Activated T-helper 1 cell treated with Interleukin-2 at 50 U/mL for 16 hours (primary cell): ENCODE measurements around the gene SLC47A2.
A peak's percentile ranks its signal among the peaks of the same experiment; 100 is the strongest.
"Not testable (repeated sequence)": the region's sequence is repeated elsewhere in the genome, so short reads cannot be mapped to it uniquely, and the experiment has no call there.

ENCODE experiments used
- DNase-seq: peaks from one replicate; pipeline ENCODE4 v3.0.0-alpha.2; 2020; ENCODE audit warnings: low read depth

The SLC47A2 gene

DNA sequence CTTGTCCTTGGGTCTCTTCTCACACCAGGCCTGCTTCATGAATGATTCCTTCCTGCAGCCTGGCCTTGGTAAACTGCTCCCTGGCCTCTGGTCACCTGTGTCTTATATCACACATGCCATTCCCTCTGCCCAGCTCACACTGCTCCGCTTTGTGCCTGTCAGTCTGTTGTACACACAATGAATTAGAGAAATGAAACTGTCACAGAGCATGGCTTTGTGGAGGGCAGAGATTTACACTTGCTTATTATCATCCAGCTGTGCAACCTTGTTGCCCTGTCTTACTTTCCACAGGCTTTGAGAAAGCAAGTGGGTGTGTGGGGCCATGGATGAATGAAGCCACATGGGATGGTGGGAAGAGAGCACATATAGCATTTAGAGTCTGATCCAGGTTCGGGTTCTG, 45.5 kb downstream of the SLC47A2 start:
- DNase-seq = no peak

DNA sequence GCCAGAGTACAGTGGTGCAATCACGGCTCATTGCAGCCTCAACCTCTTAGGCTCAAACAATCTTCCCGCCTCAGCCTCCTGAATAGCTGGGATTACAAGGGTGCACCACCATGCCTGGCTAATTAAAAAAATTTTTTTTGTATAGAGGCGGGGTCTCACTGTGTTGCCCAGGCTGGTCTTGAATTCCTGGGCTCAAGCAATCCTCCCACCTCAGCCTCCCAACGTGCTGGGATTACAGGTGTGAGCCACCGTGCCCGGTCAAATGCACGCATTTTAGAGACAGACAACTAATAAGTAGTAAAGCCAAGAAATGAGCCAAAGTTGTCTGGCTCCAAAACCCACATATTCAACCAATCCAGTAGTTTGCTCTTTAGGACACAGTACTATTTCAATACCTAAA, 46.7 kb downstream of the SLC47A2 start:
- not testable (repeated sequence) for DNase-seq

- DNase-seq = no peak
Observed at GRCh38 chr17:19664821-19665181, 51.6 kb downstream of the SLC47A2 start.

GRCh38 chr17:19664136-19664820, 52.1 kb downstream of the SLC47A2 start:
- no peak for DNase-seq

DNA sequence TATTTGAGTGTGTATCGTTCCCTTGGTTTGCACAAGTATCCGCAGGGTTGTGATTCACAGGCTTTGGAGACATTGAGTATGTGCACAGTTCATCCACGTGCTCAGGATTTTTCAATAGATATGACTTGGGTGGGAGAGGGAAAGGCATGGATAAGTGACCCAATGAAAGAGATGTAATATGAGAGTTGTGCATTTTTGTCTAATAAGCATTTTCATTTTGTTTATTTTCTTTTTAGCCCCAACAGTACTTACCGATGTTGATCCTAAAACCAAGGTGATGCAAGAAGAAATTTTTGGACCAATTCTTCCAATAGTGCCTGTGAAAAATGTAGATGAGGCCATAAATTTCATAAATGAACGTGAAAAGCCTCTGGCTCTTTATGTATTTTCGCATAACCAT, 53.3 kb downstream of the SLC47A2 start:
- DNase-seq = no peak

- no peak for DNase-seq
Observed at GRCh38 chr17:19661121-19661520, 55.3 kb downstream of the SLC47A2 start.

DNA sequence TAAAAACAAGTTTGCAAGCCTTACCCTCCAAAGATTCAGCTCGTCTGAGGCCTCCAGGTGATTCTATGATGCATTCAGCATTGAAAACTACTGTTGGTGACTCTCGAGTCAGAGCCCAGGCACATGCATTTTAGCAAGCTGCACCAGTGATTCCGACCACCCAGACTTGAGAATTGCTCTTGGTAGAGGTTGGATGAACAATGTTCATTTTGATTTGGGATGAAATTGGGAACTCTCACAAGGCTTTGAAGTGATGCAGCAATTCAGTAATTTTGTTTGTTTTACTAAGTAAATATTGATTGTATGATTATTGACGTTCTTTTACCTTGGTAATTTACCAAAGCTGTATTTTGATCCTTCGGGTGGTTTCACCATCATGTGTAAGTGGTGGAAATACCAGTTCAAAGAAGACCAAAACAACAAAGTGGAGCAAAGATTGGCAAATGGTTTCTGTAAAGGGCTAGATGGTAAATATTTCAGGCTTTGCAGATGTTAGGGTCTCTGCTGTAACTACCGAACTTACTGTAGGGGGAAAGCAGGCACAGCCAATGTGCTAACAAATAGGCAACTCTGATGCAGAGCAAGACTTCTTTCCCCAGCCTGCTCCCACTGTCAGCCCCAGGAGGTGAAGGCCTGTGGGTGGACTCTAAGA, 56.0 kb downstream of the SLC47A2 start:
- no peak for DNase-seq

DNA sequence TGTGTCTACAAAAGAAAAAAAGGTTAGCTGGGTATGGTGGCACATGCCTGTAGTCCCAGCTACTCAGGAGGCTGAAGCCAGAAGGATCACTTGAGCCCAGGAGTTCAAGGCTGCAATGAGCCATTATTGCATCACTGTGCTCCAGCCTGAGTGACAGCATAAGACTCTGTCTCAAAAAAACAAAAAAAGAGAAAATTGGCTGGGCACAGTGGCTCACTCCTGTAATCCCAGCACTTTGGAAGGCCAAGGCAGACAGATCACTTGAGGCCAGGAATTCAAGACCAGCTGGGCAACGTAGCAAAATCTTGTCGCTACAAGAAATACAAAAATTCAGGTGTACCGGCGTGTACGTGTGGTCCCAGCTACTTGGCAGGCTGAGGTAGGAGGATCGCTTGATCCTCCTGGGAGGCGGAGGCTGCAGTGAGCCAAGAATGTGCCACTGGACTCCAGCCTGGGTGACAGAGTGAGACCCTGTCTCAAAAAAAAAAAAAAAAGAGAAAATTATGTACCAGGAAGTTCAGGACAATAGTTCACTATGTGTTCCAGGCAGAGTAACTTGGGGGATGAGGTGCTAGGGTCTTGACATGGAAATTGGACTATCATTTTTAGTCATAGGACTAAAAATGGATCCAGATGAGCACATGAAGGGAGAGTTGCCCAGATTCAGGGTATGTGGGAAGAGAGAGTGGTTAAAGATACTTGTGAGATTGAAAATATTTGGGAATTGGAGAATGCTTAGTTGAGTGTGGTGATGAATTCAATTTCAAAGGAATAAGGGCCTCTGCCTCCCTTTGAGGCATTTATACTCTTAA, 56.8 kb downstream of the SLC47A2 start:
- no peak for DNase-seq

- no peak for DNase-seq
Observed at GRCh38 chr17:19656851-19657581, 59.4 kb downstream of the SLC47A2 start.

GRCh38 chr17:19656336-19656735, 60.0 kb downstream of the SLC47A2 start:
- DNase-seq = no peak

- DNase-seq = no peak
Observed at GRCh38 chr17:19654896-19655295, 61.5 kb downstream of the SLC47A2 start.

GRCh38 chr17:19654342-19654886, 62.0 kb downstream of the SLC47A2 start:
- DNase-seq = no peak

GRCh38 chr17:19652595-19652994, 63.8 kb downstream of the SLC47A2 start:
- no peak for DNase-seq

GRCh38 chr17:19651451-19652238, 64.7 kb downstream of the SLC47A2 start:
- no peak for DNase-seq

GRCh38 chr17:19650826-19651225, 65.6 kb downstream of the SLC47A2 start:
- no peak for DNase-seq

DNA sequence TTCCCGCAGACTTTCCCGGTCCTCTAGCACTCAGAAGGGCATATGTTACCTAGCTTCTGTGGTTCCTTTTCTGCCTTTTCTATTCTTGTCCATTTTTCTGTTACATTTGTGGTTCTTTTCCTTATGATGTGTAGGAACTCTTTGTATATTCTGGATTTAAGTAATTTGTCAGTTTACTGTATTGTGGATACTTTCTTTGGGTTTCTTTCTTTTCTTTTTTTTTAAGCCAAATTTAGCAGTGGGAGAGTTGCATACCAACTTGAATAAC, 67.2 kb downstream of the SLC47A2 start:
- no peak for DNase-seq

- peak; percentile 87 for DNase-seq
Observed at GRCh38 chr17:19648475-19649273, 67.7 kb downstream of the SLC47A2 start, which contains the start of gene ALDH3A2. Gene ALDH3A2 (plus strand): TSS chr17:19648751. CDS start chr17:19648972, 221 bp downstream.

GRCh38 chr17:19647697-19648474, 68.5 kb downstream of the SLC47A2 start:
- no peak for DNase-seq

DNA sequence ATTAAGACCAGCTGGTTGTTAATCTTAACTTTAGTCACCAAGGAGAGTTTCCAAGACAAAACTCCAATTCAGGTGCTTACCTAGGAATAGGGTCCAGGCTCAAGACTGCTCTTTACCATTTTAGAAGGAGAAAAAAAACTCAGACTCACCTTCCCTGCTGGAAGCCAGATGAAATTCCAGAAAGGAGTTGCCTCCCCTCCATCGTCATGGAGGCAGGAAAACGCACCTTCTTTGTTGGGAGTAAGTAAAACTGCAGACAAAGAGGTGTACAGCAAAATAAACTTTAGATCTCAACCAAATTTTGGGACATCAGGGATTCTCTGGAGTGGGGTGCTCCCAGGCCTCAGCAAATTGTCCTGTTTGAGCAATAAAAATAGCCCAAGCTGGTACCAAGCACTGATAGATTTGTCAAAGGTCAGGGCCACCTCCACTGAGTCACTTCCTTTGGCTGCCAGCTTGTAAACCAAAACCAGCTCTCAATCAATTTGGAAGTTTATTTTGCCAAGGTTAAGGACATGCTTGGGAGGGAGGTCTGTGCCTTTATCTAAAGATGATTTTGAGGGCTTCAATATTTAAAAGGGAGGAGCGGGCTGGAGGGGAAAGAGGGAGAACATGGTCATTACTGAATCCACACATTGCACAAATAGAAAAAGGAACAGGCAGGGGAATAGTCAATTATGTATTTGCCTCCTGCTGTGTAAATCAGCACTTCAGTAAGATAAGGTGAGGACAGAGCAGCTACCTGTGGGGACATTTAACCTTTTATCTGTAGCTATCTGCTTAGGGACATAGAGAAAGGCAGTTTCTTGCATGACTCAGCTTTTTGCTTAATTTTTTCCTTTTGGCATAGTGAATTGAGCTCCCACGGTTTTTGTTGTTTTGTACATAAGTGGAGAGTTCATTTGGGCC, 69.3 kb downstream of the SLC47A2 start:
- no peak for DNase-seq
